ENCODE data around the gene UNC13A. TPM values are rescaled to one million over a fixed set of nuclear protein-coding genes. Genes with fewer than 3 reads are reported as not detected.

Gene UNC13A
- total RNA-seq, 1 experiment from 2014 or later = 22.2 TPM

DNA sequence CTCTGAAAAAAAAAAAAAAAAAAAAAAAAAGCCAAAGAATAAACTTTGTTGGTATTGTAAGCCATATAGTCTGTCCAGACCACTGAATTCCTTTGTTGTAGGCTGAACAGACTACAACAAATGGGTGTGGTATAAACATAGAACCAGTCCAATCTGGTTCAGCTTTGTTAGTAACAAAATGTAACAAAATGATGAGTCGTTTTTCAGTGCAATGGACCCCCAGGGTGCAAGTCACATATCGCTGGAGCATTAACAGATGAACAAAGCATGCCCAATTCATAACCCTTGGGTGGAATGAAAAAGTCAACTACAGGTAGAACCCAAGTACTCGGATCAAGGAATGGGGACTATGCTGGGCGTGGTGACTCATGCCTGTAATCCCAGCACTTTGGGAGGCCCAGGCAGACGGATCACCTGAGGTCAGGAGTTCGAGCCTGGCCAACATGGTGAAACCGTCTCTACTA lies 49.6 kb upstream of the UNC13A start:
- TF ChIP-seq CTCF (conservative IDR thresholded peaks at IDR 0.05) = no peak

More for the DNA sequence above, 49.6 kb upstream of the UNC13A start:
- H2BK120ac ChIP-seq (ENCODE audit: low read depth, low read length, poor library complexity, severe bottlenecking) = no peak overlapping the region
- no peak overlapping the region for H2BK15ac ChIP-seq (ENCODE audit: low read depth, low read length)
- H3K27me3 ChIP-seq (ENCODE audit: insufficient read depth, low read length) = no peaks in the 10 kb centered on the region
- no peak for DNase-seq
- H3K27me3 Mint-ChIP-seq (ENCODE audit: low read depth) = peaks cover 3% of the 10 kb centered on the region
- no peak overlapping the region for H3K18ac ChIP-seq (ENCODE audit: insufficient read length, low read depth, low read length)
- no peak overlapping the region for H2BK12ac ChIP-seq (ENCODE audit: insufficient read length, low read depth, low read length)
- H3K79me1 ChIP-seq (ENCODE audit: insufficient read depth, low read depth, low read length, poor library complexity, severe bottlenecking) = no peaks in the 10 kb centered on the region
- no peak overlapping the region for H4K5ac ChIP-seq (ENCODE audit: insufficient read length, low read depth, low read length)
- H4K8ac ChIP-seq (replicated peaks; ENCODE audit: insufficient read length, low read depth, low read length) = no peak overlapping the region
- no peak overlapping the region for H4K91ac ChIP-seq (ENCODE audit: insufficient read length, low read depth, low read length)
- H3K4me3 Mint-ChIP-seq = no peak overlapping the region
- WGBS (ENCODE audit: extremely low coverage, insufficient read length, low lambda C conversion rate) = no CpG with 5 or more reads among the region's 7 CpGs
- no peak overlapping the region for H3K27ac ChIP-seq (ENCODE audit: insufficient read length, low read depth, low read length)
- no peak overlapping the region for H3K9ac ChIP-seq (ENCODE audit: extremely low read depth, insufficient read length, low read length)
- no peaks in the 10 kb centered on the region for H4K20me1 ChIP-seq (ENCODE audit: control insufficient read depth, insufficient read depth, insufficient read length)
- H3K4me1 ChIP-seq (ENCODE audit: insufficient read depth, low read length) = no peaks in the 10 kb centered on the region
- no peak overlapping the region for H3K23ac ChIP-seq (ENCODE audit: insufficient read length, low read depth, low read length)
- H3T11ph ChIP-seq (ENCODE audit: low read length) = no peak overlapping the region
- no peak overlapping the region for H2AFZ ChIP-seq (ENCODE audit: low read length)
- peaks cover under 1% of the 10 kb centered on the region; the same call in 1 of the 2 replicates for H3K79me2 ChIP-seq (ENCODE audit: insufficient read depth, low read length)
- no peak overlapping the region for H3K4ac ChIP-seq (ENCODE audit: low read depth, low read length)
- H3K14ac ChIP-seq (ENCODE audit: insufficient read depth, low read length) = no peak overlapping the region
- H2BK20ac ChIP-seq (ENCODE audit: low read depth, low read length, poor library complexity, severe bottlenecking) = no peak overlapping the region
- H3K27ac Mint-ChIP-seq = no peak overlapping the region
- no peak overlapping the region for H3K4me2 ChIP-seq (ENCODE audit: insufficient read depth, insufficient read length, low read length)
- H3K56ac ChIP-seq (ENCODE audit: insufficient read length, low read depth, low read length) = no peak overlapping the region
- H3K4me1 Mint-ChIP-seq = peaks cover 7 to 8% of the 10 kb centered on the region in 2 experiments
- H2AK5ac ChIP-seq (ENCODE audit: insufficient read length, low read length) = no peak overlapping the region
- H3K23me2 ChIP-seq (ENCODE audit: insufficient read length, low read depth, low read length, poor library complexity, severe bottlenecking) = no peaks in the 10 kb centered on the region
- H3K9me3 Mint-ChIP-seq = peaks cover 11 to 16% of the 10 kb centered on the region in 2 experiments
- H3K9me3 ChIP-seq (ENCODE audit: control insufficient read depth, low read depth, low read length) = no peaks in the 10 kb centered on the region
- H2BK5ac ChIP-seq (ENCODE audit: insufficient read length, low read length) = no peak overlapping the region
- peaks cover 19 to 54% (median 35%) of the 10 kb centered on the region in 3 experiments for H3K36me3 Mint-ChIP-seq (ENCODE audit: insufficient read depth in 1 of 3, low read depth in 3 of 3)

All from H9 (cell line).